Measurements from ENCODE around the gene COL4A3.
A peak's percentile ranks its signal among the peaks of the same experiment; 100 is the strongest.
"Not testable (repeated sequence)": the region's sequence is repeated elsewhere in the genome, so short reads cannot be mapped to it uniquely, and the experiment has no call there.

COL4A3 gene

DNA sequence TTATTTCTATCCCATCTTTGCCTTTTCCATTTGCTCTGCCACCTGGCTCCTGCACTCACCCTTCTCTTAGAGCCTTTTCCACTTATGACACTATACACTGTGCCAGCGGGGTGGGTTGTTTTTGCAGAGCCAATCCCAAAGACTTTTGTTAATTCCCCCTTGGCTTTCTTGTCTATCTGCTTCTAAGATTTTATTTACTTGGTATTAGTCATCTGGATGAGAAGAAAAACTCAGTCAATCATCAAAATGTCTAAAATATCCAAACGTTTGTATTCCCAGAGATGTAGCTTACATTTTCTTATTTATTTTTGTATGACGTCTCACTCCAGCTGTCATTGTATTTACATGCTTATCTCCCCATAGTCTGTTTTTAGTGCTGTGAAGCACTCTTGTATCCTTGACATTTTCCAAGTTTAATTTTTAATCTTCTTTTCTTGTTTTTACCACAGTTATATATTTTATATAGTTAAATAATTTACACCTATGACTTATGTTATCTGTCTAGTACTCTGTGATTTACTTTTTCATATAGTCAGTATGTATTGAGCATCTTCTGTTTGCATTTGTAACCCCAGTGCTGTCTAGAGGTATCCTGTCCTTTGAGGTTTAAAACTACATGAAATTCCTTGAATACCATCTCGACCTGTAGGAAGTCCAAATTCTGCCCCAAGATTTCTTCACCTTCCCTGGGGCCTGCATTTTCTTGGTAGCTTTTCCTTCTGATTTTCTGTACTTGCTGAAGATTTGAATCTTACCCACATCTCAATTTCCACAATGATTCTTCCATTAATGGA lies 55.1 kb downstream of the COL4A3 start:
- DNase-seq, result no peak

DNA sequence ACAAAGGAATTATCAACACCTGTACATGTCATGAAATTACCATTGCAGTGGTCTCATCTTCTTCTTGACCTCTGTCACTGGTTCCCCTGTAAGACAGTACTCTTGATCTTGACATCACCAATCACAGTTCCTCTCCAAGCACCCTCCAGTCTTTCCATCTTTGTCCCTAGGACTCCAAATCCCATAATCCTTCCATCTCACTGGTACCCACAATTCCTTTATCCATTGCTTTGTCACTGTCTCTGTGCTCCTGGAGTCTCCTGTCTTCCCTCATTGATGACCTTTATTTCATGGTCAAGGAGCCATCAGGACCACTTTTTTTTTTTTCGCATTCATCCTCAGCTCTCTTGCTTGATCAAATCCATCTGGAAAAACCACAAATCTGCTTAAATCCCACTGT lies 56.7 kb downstream of the COL4A3 start:
- DNase-seq, result no peak

GRCh38 chr2:227222292-227222691 lies 57.9 kb downstream of the COL4A3 start:
- no peak for DNase-seq

GRCh38 chr2:227225641-227226040 lies 61.2 kb downstream of the COL4A3 start:
- not testable (repeated sequence) for DNase-seq

DNA sequence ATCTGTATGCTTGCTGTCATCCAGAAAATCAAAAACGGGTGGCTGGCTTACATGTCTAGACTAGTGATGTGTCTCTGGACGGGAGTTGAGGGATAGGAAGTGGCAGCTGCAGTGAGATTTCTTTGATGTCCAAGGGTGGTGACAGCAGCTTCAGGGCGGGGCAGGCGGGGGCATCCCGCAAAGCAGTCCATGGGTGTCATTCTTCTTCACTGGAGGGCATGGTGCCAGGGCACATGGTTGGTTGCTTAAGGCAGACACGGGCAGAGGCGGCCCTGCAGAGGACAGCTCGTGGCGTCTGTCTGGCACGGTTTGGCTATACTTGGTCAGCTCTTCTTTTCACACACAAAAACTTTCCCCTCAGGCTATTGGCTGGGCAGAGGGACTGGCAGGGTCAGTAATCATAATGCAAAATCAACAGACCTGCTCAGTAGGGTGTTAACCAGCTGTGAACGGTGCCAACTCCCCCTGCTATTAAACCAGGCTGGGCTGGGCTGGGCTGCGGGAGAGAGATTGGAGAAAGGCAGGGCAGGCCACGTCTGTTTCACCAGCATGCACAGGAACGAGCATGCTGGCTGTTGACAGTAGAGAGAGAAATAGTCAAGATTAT lies 63.7 kb downstream of the COL4A3 start:
- no peak for DNase-seq

- no peak for DNase-seq
These were observed 65.7 kb downstream of the COL4A3 start for GRCh38 chr2:227230151-227230550.

DNA sequence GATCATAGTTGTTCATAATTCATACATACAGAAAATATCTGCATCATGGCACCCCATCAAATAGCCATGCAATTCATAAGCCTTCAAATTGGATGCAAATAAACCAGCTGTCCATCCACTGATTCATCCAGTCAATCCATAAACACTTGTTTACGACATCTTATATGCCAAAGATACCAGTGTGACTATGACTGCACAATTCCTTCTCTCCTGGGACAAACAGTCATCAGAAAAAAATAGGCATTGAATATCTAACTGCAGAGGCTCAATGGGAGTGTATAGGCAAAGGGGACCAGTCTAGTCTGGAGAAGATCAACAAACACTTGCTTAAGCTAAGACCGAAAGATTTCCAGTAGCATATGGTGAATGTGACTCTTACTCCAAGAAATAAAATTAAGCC lies 70.0 kb downstream of the COL4A3 start:
- DNase-seq, result no peak

DNA sequence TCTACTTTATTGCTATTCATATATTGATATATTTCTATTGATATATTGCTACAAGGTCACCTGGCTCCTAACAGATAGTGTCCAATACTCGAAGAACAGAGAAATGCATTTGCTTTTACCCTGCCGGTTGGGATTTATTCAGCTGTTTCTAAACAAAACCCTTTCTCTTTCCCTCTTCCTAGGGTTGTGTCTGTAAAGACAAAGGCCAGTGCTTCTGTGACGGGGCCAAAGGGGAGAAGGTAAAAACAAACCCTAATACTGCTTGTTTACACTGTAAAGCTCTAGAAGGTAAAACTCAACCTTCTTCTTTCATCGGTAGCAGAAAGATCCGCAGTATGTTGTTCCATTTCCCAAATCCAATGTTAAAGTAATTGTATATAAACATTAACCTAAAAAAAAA lies 73.4 kb downstream of the COL4A3 start:
- no peak for DNase-seq

DNA sequence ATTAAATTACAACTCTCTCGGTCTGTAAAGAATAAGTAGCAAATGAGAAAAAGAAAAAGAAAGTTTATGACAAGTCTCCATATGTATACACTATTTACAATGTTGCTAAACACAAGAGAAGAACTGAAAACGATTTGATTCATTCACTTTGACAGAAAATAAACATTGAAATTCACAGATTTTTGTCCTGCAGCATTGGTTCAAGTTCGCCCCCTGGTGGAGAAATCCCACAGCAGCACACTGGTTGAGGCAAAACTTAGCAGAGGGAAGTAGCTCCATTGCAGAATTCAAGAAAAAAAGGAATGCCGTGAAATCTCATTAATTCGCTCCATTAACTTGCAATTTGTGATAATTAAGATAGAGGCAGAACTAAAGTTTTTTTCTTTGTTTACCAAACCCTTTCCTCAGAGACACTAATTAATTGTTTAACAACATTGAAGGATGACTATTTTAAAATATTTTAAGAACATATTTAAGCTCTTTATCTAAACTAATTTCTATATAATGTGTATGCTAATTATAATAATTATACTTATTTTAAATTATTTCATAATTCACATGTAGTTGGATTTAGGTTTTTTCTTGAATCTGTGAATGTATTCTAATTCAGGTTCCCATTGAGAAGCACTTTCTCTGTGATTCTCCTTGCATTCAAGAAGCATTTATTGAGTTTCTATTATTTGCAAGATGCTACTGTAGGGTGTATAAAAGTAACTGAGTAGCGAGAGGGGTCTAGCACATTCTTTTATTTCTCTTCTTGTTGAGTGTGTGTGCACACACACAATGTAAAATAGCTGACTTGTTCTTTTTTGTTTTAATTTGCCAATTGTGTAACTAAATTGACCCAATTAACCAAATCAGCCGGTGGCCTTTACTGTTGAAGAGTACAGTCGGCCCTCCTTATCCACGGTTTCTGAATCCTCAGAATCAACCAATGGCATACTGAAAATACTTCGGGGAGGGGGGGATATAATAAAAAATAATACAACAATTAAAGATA lies 74.1 kb downstream of the COL4A3 start:
- peak; percentile 57 for DNase-seq

DNA sequence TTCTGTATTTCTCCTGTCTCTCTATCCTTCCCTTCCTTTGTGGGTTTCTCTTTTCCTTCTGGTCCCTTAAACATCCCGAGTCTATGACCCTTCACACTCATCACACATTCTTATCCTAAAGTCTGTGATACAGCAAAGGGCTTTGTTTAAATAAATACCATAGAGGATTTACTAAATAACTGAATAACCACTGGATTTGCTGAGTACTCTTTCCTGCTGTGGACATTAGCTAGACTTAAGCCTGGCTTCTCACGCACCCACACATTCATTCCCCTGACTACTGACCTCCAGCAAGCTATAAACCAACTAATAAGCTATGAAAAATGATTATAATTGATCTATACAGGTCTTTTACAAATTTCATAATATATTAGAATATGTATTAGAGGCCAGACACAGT lies 76.6 kb downstream of the COL4A3 start:
- no peak for DNase-seq

DNA sequence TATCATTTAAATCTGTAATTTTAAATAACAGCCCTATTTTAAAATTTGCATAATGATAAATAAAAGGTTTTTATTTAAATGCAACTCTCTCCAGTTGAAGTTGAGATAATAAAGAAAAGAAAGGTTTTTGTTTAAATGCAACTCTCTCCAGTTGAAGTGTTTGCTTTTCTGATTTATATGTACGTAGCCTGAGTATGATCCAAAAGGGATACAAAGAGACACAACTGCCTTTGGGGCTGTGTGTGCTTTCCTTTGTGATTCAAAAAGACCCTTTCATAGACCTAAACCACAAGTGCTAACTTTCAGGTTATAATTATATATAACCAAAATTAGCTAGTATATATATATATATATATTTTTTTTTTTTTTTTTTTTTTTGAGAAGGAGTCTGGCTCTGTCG lies 84.5 kb downstream of the COL4A3 start:
- DNase-seq, result no peak

GRCh38 chr2:227252831-227253230 lies 88.4 kb downstream of the COL4A3 start:
- DNase-seq, result no peak

DNA sequence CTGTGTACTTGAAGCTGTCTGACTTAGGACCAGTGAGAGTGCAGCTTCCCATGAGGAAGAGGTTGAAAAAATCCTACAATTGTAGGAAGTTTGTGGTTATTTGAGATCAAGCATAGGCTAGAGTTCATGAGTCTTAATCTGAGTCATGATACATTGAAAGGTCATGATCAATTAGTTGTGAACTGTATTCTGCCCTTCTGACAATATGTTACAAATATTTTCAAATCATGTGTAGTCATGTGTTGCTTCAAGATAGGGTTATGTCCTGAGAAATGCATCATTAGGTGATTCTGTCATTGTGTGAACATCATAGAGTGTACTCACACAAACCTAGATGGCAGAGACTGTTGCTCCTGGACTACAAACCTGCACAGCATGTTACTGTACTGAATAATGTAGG lies 92.2 kb downstream of the COL4A3 start:
- no peak for DNase-seq

GRCh38 chr2:227257820-227258219 lies 93.4 kb downstream of the COL4A3 start:
- DNase-seq, result no peak

- no peak for DNase-seq
These were observed 95.6 kb downstream of the COL4A3 start for GRCh38 chr2:227260041-227260440.

- no peak for DNase-seq
These were observed 103.1 kb downstream of the COL4A3 start for GRCh38 chr2:227267410-227268115.

DNA sequence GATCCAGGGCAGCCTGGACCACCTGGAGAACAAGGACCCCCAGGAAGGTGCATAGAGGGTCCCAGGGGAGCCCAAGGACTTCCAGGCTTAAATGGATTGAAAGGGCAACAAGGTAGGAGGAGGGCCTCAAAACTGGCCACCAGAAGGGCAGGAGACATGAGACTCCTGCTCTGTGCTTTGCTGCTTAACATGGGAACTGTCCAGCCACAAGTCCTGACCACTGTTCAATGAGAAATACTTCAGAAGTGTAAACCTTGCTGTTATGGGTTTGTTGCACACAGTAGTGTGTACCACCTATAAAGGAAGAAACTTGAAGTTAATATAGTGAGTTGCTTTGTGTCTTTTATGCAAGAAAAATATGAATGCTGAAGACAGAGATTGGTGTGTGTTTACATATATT lies 116.5 kb downstream of the COL4A3 start:
- no peak for DNase-seq

- no peak for DNase-seq
These were observed 121.4 kb downstream of the COL4A3 start for GRCh38 chr2:227285741-227286236.

DNA sequence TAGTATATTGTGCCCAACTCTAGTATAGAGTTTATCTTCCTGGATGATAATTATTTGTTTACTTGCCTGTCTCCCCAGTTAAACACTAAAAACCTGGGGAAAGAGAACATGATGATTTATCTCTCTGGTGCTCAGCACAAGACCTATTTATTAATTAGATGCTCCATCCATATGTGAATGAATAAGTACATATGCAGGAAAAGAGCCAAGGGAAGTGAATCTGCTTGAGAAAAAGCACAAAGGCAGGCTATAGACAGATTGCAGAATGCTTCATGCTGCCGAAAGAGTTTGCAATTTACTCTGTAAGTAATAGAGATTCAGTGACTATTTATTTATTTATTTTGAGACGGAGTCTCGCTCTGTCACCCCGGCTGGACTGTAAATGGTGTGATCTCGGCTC lies 123.3 kb downstream of the COL4A3 start:
- DNase-seq, result no peak

DNA sequence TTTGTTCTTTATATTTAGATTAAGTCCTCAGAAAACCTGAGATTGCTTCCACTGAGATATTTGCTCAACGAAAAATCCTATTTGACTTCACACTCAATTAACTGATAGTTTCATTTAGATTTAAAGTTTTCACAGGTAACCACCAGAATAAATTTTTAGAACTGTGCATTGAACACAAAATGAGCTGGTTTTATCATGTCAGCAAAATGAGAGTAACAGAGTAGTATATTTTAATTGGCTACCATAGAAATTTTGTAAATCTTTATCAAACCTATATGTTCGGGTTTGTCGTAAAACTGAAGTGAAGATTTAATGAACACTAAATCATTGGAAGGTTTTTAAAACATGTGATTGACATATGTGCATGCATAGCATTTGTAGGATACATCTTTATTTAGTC lies 127.9 kb downstream of the COL4A3 start:
- DNase-seq, result no peak

- no peak for DNase-seq
These were observed 129.1 kb downstream of the COL4A3 start for GRCh38 chr2:227293531-227293930.

DNA sequence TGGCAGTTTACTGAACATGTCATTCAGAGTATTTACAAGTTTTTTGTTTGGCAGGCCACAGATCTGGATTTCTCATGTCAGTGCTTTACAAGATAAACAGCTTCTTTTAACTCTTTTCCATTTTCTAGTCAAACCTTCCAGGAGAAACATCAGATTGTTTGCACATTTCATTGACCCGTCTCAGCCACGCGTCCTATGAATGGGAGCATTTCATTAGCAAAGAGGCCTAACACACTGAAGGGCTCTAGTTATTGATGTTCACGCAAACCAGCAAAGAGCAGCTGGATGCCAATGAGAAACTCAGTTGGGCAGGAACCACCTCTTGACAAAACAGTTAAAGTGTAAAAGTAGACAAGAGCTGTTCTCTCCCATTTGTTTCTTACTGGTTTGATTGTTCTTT lies 131.4 kb downstream of the COL4A3 start:
- no peak for DNase-seq

Measured in activated naive CD4-positive, alpha-beta T cell treated with anti-CD3 and anti-CD28 coated beads, Interleukin-2, amount 50 U/mL, for 16 hours (primary cell).